Measurements from ENCODE around the gene SVIL.
A peak's percentile ranks its signal among the peaks of the same experiment; 100 is the strongest.
"Not testable (repeated sequence)": the region's sequence is repeated elsewhere in the genome, so short reads cannot be mapped to it uniquely, and the experiment has no call there.

Gene SVIL

DNA sequence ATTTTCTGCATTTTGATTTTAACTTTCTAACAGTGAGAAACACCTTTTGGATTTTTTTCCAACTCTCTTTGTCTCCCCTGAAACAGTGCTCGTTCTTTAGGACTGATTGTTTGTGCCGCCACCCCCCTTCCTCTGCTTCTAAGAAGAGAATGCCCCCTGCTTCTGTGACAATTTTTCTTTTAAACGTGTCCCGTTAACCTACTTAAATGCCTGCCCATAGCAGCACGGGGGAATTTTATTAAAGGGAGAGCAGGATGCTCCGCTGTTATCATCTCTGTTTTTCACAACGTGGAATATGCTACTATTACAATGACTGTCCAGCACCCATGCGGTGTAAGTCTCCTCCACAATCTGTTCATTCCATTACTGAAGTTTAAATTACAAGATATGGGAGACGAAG lies 67.8 kb downstream of the SVIL start:
- DNase-seq = no peak

DNA sequence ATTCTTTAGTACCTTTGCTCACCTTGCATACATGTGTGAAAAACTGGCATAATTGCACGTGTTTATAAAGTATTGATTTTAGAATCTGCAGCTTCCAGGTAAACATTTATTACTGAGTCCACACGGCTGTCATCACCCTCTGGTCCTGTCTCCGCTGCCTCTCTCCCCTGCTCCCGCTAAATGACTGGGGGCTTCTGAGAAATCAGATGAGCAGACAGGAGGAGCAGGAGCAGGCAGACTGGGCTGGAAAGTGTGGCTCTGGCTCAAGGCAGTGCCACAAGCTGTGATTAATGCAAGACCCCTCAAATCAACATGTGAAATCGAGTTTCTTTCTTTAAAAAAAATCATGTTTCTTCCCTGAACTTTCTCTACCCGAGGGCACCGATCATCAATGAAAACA lies 68.6 kb downstream of the SVIL start:
- not testable (repeated sequence) for DNase-seq

DNA sequence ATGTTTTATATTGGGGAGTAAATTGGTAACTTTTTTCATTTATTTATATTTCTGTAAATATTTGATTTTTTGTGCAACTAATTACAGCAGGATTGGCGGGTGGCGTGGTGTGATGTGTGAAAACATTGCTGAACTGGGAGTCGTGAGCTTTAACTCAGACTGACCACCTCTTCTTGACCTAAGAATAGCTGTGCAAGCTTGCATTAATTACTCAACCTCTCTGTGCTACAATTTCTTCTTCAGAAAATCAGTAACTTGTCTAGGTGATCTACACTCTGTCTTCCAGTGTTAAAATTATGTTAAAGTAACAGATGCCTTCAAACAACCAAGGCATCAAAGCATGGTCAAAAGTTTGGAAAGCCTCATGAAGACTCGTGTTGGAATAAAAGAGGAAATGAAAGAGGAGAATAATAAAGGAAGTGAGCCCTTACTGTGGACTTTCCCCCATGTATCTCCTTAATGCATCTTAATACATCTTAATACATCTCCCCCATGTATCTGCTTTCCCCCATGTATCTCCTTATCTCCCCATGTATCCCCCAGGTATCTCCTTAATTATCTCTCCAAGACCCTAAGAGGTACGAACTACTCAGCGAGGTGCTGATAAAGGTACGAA lies 71.2 kb downstream of the SVIL start:
- DNase-seq = no peak

DNA sequence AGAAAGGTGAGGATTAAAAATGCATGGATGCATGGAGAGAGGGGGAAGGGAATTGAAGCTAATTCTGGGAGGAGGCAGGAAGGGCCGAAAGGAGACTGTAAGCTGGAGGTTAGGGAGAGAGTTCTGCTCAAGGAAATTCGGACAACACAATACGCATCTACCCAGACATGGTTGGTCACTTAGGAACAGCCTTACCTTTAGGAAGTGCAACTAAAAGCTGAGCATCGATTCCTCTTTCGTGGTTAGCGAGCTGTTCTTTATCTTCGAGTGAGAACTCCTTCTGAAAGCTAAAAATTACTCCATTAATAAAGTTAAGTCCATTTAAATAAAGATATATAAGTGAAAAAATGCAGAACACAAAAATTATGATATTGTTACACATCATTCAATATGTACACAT lies 71.8 kb downstream of the SVIL start:
- DNase-seq = not testable (repeated sequence)

DNA sequence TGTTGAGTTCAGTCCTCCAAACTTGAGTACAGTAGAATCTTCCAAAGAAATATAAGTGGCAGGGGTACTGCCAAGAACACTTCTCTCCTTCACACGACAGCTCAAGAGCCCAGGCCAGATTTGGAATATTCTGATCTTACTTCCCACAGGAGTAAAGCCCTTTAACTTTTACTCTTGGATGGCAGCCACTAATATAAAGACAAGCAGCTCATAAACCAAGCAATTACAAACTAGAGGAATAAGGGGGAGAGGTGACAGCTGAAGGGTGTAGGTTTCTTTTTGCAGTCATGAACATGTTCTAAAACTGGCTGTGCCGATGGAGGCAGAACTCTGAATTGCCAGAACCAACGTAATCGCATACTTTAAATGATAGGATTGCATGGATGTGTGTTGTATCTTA lies 74.8 kb downstream of the SVIL start:
- no peak for DNase-seq

DNA sequence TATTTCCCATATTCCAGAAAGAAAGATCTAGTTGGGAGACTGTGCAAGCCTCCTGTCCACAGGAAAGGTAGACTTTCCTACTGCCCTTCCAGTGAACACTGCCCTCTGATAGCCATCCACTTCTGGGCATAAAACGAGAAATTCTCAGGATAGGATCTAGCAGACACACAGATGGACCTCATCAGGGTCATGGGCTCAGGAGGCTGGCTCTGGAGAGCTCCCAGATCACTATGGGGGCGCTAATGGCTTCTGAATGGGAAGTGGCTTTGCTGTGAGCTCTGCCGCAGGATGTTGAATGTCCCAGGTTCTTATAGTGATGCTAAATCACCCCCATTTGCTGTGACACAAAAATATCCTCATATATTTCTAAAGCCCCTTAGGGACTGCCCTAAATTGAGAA lies 77.1 kb downstream of the SVIL start:
- DNase-seq = no peak

DNA sequence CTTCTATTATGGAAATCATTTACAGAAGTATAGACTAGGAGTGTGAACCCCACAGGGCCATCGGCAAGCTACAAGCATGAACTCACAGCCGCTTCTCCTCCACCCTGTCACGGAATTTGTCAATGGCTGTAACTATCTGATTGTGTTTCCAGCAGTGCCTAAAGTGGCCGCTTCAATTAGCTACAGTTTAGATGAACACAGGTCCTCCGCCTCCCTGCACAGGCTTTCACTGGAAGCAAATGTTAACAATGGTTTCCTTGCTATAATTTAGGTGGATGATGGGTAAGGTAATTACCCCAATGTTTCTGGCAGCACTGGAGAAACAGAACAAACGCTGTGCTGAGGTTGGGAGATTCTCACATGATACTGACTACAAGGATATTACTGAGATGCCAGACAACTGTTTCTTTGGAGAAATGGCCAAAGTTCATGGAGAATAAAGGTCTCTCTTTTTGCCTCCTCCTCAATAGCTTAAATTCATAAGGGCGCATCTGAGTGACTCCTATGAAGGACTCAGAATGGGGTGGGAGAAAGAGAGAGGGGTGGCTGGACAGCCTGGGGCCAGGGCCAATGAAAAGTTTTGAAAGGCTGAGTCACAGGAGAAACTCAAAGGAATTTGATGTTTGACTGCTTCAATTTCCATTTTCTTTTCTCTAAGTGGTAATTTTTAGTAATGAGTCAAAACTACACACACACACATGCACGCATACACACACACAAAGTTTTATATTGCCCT lies 78.9 kb downstream of the SVIL start:
- DNase-seq = peak; percentile 24

DNA sequence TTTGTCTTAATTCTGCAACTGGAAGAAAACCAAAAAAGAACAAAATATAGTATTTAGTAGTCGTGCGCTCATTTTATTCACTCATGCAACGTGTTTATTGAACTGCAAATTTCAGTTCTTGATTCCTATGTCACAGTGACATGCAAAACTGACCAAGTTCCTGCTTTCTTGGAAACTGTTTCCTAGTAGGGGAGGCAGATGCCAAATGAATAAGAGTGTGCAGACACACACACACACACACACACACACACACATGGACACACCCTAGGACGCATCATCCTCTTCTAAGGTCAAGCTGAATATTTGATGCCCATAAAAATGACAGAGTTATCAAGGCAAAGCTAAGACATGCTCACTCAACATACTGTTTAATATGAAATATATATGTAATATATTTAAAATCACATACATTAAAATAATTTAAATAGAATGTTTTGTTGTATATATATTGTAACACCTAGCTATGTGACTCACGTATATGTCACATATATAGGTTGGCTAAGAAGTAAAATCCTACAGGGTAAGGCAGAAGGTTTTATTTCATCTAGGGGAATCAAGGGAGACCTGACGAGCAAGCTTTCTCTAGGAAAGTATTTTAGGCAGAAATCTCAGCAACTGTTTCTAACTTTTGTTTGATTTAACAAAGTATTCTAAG lies 79.6 kb downstream of the SVIL start:
- DNase-seq = no peak

DNA sequence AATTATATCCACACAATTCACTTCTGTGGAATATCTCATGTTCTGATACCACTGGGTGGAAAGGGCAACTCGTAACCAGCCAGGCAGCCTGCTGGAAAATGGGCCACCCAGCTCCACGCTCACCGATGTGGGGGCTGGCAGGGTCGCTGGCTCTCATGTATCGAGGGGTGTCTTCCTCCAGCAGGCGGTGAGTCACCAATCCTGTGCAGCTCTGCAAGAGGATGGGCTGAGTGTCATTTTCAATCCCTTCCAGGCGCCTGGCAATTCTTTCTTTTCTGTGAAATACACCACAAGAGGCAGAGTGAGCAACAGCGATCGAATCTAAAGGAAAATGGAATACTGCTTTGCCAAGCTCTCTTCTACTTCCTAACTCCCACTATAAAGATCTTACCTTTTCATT lies 80.1 kb downstream of the SVIL start:
- no peak for DNase-seq

DNA sequence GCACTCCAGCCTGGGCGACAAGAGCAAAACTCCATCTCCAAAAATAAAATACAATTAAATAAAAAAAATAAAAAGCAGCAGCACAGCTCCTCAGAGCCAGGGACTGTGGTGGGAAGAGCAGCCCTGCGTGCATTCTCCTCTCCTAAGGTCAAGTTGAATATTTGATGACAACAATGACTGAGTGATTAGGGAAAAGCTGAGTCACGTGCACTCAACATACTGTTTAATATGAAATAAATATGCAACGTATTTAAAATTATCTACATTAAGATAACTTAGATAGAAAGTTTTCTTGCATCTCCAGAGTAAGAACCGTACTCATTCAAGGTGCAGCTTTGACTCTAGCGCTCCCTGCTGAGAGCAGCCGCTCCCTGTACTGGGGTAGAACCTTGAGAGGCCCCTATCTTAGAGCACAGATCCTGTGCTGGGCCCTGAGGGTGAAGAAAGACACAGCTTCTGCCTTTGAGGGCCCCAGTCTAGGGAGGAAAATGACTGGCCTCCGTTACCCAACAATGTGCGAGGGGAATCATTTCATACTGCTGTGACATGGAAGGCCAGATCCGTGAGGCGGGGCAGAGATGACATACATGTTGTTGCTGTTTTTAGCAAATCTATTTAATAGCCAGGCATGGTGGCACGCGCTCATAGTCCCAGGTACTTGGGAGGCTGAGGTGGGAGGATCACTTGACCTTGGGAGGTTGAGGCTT lies 81.1 kb downstream of the SVIL start:
- no peak for DNase-seq

DNA sequence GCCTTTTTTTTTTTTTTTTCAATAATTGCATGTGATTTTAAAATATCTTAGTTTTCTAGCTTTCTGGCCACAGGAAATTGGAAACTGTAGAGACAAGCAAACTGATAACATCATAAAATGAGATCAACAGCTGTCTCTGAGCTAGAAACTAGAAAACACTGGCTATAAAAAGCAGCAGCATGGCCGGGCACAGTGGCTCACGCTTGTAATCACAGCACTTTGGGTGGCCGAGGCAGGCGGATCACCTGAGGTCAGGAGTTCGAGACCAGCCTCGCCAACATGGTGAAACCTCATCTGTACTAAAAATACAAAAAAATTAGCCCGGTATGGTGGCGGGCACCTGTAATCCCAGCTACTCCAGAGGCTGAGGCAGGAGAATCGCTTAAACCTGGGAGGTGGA lies 81.7 kb downstream of the SVIL start:
- DNase-seq = not testable (repeated sequence)

DNA sequence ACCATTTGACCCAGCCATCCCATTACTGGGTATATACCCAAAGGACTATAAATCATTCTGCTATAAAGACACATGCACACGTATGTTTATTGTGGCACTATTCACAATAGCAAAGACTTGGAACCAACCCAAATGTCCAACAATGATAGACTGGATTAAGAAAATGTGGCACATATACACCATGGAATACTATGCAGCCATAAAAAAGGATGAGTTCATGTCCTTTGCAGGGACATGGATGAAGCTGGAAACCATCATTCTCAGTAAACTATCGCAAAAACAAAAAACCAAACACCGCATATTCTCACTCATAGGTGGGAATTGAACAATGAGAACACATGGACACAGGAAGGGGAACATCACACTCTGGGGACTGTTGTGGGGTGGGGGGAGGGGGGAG lies 85.3 kb downstream of the SVIL start:
- not testable (repeated sequence) for DNase-seq

DNA sequence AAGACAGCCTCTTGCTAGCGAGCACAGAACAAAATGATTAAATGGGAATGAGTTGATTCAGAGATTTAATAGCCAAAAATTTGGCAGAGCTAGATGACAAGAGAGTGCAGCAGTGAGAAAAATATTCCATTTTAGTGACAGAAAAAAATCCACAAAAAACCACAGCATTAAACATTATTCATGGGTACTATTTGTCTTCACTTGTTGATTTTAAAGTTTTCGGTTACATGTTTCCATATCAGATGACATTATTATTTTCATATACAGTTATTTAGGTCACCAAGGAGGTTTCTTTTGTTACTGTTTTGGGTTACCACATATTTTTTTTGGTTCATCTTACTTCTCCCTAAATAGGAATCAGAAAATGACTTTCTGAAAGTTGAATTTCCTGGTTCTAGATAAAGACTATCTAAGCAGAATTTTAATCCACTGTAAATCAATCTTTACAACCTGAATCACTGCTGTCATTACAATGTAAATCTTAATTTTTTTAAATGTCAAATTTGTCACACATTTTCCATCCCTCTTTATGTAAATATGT lies 87.9 kb downstream of the SVIL start:
- DNase-seq = no peak

DNA sequence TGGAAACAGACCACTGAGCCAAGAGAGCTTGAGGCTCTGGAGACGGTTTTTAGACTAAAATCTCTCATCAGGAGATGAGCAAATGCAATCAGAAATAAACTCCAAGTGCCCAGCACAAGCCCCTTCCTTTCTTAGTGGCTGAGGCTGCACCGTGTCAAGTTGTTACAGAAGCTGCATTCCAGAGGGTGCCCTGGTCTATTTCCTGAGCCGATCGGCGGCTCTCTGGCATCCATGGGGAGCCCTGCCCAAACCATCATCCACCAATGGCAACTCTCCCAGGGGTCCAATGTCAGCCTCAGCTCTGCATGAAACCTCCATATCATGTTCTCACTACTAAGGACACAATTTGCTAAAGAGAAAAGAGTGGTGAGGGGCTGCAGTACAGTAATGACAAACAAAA lies 89.6 kb downstream of the SVIL start:
- no peak for DNase-seq

DNA sequence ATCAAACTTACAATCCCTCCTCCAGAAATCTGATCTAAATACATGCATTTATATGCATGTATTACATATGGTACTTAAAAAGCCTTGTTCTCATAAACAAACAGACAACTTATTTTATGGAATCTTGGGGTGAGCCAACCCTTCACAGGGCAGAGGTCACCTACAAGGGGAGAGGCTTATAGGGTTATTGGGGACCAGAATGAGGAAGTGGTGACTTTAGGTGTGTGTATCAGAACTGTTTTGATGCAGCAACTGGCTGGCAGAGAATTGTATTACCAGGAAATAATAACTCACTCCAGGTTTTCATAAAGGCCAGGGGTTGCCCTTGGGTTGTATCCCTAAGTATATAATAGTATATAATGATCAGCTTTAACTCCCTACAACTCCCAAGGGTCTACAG lies 91.1 kb downstream of the SVIL start:
- DNase-seq = no peak

DNA sequence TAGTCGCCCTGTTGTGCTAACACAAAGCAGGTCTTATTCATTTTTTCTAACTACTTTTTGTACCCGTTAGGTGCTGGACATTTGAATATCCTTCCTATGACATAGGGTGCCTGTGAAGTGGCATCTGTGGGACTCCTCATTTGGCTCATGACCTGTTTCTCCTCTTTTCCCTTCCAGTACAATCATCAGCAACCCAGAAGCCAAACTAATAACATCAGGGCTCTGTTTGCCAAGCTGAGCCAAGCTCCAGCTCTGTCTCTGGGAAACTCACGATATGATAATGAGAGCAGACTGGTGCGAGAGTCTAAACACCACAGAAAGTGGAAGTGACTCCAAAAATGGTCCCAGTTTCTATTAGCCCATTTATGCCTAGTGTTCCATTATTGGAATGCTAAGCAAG lies 92.0 kb downstream of the SVIL start:
- DNase-seq = no peak

DNA sequence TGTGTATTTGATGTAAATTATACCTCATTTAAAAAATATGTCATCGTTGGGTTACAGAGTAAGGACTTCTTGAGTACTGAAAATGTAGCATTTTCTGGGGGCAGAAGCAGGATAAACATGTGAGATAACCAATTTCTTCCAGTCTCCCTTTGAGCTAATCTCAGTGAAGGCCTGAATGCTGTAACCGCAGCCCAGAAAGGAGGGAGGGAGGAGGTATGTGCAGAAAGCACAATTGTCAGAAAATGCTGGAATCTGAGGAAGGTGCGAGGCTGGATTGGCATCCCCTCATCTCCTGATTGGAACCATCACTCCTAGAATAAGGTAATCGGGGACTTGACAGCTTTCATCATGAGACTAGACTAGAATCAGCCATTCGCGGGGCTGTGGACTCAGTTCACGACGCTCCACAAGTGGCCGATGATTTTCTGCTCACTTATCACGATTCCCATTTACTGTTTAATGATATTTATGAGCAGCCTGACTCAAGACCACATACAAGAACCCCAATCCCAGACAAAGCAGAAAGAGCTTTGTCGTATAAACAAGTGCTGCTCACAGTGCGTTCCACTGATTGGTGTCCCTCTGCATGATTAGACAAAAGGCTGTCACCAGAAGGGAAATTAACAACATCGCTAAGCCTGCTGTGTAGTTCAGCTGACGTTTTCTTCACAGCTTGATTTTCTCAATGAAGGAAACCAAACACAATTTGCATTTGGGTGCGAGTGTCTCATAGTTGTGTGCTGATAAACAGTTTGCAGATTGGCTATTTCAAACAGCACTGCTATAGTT lies 93.2 kb downstream of the SVIL start:
- DNase-seq = peak; percentile 27

DNA sequence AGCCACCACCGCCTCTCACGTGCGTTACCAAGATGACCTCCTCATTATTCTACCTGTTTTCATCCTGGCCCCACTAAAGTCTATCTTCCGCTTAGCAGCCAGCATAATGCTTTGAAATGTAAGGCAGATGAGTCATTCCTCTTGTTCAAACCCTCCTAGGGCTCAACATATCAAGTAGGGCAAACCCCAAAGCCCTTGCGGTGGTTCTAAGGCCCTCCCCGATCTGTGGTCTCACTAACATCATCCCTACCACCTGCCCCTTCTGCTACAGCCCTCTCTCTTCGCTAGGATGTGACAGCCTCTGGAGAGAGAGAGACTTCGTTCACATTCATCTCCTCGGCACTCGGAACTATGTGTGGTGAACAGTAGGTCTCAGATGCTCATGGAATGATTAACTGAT lies 94.8 kb downstream of the SVIL start:
- no peak for DNase-seq

DNA sequence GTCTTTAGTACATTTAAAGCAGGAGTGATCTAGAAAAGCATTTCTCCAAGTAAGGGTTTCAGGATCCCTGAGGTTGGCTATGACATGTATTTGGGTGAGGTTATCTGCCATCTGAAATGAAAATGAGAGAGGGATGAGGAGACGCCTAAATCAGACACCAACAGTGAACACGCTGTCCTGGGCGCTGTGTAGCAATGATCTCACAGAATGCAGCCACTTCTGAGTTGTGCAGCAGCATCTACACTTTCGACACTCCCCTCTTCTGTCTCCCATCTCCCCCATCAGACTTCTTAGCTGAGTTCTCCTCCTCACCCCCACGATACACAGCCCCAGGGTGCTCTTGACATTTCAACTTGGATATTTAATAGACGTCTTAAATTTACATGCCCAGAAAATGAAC lies 95.4 kb downstream of the SVIL start:
- DNase-seq = no peak

DNA sequence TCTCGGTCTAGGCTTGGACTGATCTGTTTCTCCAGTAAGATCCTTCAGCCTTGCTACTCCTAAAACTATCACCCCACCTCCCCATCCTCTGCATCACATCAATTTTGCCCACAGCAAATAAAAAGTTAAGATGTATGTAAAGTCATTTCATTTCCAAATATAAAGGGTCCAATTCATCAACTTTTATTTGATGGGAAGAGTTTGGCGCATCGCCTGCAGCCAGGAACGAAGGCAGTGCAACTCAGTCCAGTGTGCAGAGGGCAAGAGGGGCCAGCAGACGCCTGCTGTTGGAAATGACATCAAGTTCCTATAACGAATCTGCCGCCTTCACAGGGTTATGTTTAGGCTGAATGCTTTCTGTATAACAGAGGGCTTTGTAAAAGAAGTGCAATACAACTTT lies 97.0 kb downstream of the SVIL start:
- no peak for DNase-seq

DNA sequence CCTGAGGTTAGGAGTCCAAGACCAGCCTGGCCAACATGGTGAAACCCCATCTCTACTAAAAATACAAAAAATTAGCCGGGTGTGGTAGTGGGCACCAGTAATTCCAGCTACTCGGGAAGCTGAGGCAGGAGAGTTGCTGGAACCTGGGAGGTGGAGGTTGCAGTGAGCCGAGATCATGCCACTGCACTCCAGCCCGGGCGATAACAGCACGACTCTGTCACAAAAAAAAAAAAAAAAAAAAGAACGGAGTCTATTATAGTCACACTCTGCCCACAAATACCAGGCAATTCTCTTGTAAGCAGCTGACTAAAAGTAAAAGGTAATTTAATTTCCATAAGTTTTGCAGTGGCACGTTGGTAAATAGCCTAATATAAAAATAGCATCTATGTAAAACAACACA lies 98.1 kb downstream of the SVIL start:
- DNase-seq = not testable (repeated sequence)

DNA sequence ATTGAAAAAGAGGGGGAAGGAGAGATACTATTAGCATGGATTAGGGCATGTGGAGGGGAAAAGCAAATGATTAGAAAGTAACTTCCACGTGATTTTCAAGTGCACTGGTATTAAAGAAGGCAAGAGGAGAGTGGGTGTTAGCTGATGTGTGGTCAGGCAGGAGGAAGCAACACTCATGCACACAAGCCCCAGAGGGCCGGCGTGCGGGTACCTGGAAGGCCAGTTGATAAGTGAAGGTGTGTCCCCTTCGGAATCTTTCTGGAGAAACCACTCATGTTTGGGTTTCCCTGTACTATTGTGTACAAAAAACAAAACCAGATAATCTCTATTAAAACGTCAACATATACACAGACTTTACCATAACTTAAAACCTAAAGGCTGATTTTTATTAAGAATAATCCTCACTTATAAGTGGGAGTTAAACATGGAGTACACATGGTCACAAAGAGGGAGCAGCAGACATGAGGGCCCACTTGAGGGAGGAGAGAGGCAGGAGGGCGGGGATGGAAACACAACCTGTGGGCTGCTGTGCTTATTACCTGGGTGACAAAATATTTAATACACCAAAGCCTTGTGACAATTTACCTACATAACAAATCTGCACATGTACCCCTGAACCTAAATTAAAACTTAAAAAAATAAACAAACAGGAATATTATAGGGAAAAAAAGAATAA lies 98.9 kb downstream of the SVIL start:
- no peak for DNase-seq
